Sciatic nerve (tissue), 2 donors: ENCODE measurements around the gene DTD1. TPM values are rescaled to one million over a fixed set of nuclear protein-coding genes. Genes with fewer than 3 reads are reported as not detected.
A peak's percentile ranks its signal among the peaks of the same experiment; 100 is the strongest.

Source experiments
- ATAC-seq: fragments of 200-7000 bp; cut with Tn5 transposase; one replicate; pipeline ENCODE4 v1.9.1; 2020; ENCODE audit warnings: mild to moderate bottlenecking, moderate library complexity
- DNase-seq: peaks from one replicate; pipeline ENCODE4 v3.0.0-alpha.2; 2020; ENCODE audit warnings: low spot score
- intact Hi-C: fragments of 100-400 bp; cut with DNase I; formaldehyde crosslinking; loops from one replicate; pipeline ENCODE4 v1.14.2; 2022
- total RNA-seq: library from RNA; stranded (reverse); fragmentation: NEBNext Ultra II Directional; extraction: Animal tissue kit (Norgen Biotek cat#: 25700); gene quantifications from one replicate; pipeline ENCODE4 v1.2.1, GENCODE V29; 2021
- donor health status: DM: no; HTN: no; CAD: no.
- donor health status: DM: no; HTN: no; CAD: no.

Gene DTD1
- total RNA-seq, 1 donor from 2014 or later, result 31.6 TPM

GRCh38 chr20:18727032-18727508 lies 139.2 kb downstream of the DTD1 start:
- no peak for ATAC-seq
- intact Hi-C loops, result no loop called here
- DNase-seq, result no peak

GRCh38 chr20:18728165-18728869 lies 140.5 kb downstream of the DTD1 start:
- intact Hi-C loops, result no loop called here
- no peak for ATAC-seq
- DNase-seq, result no peak

GRCh38 chr20:18728870-18729224 lies 141.0 kb downstream of the DTD1 start:
- ATAC-seq (no peak), DNase-seq (no peak)
- intact Hi-C loops, result no loop called here

GRCh38 chr20:18729231-18729825 lies 141.5 kb downstream of the DTD1 start:
- ATAC-seq (no peak), DNase-seq (no peak)

GRCh38 chr20:18731940-18732339 lies 144.1 kb downstream of the DTD1 start:
- no peak for DNase-seq
- intact Hi-C loops, result no loop called here
- no peak for ATAC-seq

More at GRCh38 chr20:18729231-18729825, 141.5 kb downstream of the DTD1 start:
- intact Hi-C loops, result no loop called here

GRCh38 chr20:18734525-18735189 lies 146.8 kb downstream of the DTD1 start:
- ATAC-seq, result no peak
- no peak for DNase-seq
- intact Hi-C loops, result no loop called here

GRCh38 chr20:18737140-18737539 lies 149.3 kb downstream of the DTD1 start:
- ATAC-seq, result no peak
- intact Hi-C loops, result no loop called here

GRCh38 chr20:18738055-18738454 lies 150.2 kb downstream of the DTD1 start:
- no peak for ATAC-seq
- intact Hi-C loops, result no loop called here
- no peak for DNase-seq

More at GRCh38 chr20:18737140-18737539, 149.3 kb downstream of the DTD1 start:
- no peak for DNase-seq

- intact Hi-C loops, result no loop called here
- no peak for ATAC-seq
- no peak for DNase-seq
Measured at GRCh38 chr20:18738888-18739287, 151.0 kb downstream of the DTD1 start.

GRCh38 chr20:18739751-18740166 lies 151.9 kb downstream of the DTD1 start:
- intact Hi-C loops, result no loop called here
- ATAC-seq (peak; percentile 88), DNase-seq (no peak)

GRCh38 chr20:18740726-18741125 lies 152.9 kb downstream of the DTD1 start:
- no peak for ATAC-seq
- intact Hi-C loops, result no loop called here
- DNase-seq, result no peak

- DNase-seq, result no peak
- intact Hi-C loops, result no loop called here
- no peak for ATAC-seq
Measured at GRCh38 chr20:18742841-18743240, 155.0 kb downstream of the DTD1 start.

- no peak for ATAC-seq
- DNase-seq, result no peak
- intact Hi-C loops, result no loop called here
Measured at GRCh38 chr20:18743665-18744440, 156.0 kb downstream of the DTD1 start.

- intact Hi-C loops, result no loop called here
- ATAC-seq, result no peak
- DNase-seq, result no peak
Measured at GRCh38 chr20:18747090-18747489, 159.2 kb downstream of the DTD1 start.

GRCh38 chr20:18748987-18749386 lies 161.1 kb downstream of the DTD1 start:
- ATAC-seq (no peak), DNase-seq (no peak)
- intact Hi-C loops, result no loop called here

GRCh38 chr20:18749528-18749927 lies 161.7 kb downstream of the DTD1 start:
- intact Hi-C loops, result no loop called here
- no peak for DNase-seq

GRCh38 chr20:18750735-18751134 lies 162.9 kb downstream of the DTD1 start:
- intact Hi-C loops, result no loop called here
- no peak for ATAC-seq
- DNase-seq, result no peak

More at GRCh38 chr20:18749528-18749927, 161.7 kb downstream of the DTD1 start:
- ATAC-seq, result no peak

- ATAC-seq, result no peak
- intact Hi-C loops, result no loop called here
- DNase-seq, result no peak
Measured at GRCh38 chr20:18754030-18754652, 166.3 kb downstream of the DTD1 start.

- ATAC-seq (no peak), DNase-seq (no peak)
- intact Hi-C loops, result no loop called here
Measured at GRCh38 chr20:18754653-18755045, 166.8 kb downstream of the DTD1 start.
